ENCODE measurements around the gene NATD1. TPM values are rescaled to one million over a fixed set of nuclear protein-coding genes. Genes with fewer than 3 reads are reported as not detected.

The NATD1 gene
- total RNA-seq, 4 donors from 2014 or later = 8.9 to 22.2 (median 15.4) TPM

DNA sequence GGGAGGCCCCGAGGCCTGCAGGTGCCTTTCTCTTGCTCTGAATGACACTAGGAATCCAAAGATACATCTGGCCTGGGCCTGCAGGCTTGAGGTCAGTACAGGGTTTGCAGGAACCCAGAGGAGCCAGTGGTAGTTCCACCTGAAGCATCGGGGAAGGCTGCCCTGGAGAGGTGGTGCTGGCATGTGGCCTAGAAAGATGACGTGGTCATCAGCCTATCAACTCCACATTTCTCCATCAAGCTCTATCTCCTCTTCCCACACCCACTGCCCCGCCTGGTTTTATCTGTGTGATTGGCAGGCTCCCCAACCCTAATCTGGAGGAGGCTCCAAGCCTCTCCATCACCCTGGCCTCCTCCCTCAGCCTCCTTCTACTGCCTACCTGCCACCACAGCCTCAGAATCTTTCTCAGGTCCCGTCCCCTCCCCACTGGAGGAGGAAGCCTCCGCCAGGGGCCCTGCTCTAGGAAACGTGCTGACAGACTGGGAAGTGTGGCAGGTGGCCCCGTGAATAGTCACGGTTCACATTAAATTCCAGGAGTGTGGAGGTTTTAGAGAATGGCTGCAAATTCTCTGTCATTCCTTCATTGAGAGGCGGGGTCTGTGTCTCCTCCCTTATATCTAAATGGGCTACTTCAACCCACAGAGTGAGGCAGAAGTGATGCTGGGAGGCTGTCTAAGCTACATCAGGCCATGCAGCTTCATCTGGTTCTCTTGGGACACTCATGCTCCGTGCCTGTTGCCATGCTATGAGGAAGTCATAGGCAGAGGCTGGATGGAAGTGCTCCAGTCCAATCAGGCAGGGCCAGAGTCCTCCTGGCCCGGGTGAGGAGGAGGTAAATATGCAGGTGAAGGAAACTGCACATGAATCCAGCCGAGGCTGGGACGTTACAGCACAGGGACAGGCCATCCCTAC is 19.9 kb upstream of the NATD1 start:
- Histone ChIP-seq H3K27me3 (no peaks in the 10 kb centered on the region), H3K4me3 (no peak overlapping the region), H3K36me3 (no peaks in the 10 kb centered on the region), H3K9me3 (no peaks in the 10 kb centered on the region), H3K27ac (no peak overlapping the region), H3K4me1 (peaks cover 0 to 26% (median 8%) of the 10 kb centered on the region in 3 donors)
- no peak for ATAC-seq
- TF ChIP-seq, protein P1, sequence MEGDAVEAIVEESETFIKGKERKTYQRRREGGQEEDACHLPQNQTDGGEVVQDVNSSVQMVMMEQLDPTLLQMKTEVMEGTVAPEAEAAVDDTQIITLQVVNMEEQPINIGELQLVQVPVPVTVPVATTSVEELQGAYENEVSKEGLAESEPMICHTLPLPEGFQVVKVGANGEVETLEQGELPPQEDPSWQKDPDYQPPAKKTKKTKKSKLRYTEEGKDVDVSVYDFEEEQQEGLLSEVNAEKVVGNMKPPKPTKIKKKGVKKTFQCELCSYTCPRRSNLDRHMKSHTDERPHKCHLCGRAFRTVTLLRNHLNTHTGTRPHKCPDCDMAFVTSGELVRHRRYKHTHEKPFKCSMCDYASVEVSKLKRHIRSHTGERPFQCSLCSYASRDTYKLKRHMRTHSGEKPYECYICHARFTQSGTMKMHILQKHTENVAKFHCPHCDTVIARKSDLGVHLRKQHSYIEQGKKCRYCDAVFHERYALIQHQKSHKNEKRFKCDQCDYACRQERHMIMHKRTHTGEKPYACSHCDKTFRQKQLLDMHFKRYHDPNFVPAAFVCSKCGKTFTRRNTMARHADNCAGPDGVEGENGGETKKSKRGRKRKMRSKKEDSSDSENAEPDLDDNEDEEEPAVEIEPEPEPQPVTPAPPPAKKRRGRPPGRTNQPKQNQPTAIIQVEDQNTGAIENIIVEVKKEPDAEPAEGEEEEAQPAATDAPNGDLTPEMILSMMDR (IDR thresholded peaks at IDR 0.05) = no peak
- TF ChIP-seq EP300 (IDR thresholded peaks at IDR 0.05) (no peak), POLR2AphosphoS5 (IDR thresholded peaks at IDR 0.05) (no peak)
- WGBS, 2 donors (ENCODE audit: low coverage in 1 of 2) = 56 to 63% methylated on average over 2 to 4 of the region's 14 CpGs

DNA sequence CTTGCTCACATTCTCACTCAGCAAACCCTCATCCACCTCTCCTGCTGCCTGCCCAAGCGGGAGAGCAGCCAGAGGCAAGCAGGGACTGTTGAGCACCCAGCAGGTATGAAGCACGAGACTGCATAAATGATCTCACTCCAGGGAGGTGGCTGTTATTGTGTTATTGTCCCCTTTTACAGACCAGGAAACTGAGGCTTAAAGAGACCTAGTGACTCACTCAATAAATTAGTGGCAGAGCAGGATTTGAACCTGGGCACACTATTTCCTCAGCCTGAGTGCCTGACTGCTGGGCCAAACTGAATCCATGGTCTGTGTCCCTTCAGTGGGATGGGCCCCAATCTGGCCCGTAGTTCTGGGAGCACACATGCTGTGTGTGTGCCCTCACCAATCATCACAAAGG is 19.0 kb upstream of the NATD1 start:
- no peaks in the 10 kb centered on the region for H3K36me3 ChIP-seq
- TF ChIP-seq, protein P1 (IDR thresholded peaks at IDR 0.05) = no peak
- TF ChIP-seq EP300 (IDR thresholded peaks at IDR 0.05) = no peak
- no peak for TF ChIP-seq POLR2A (IDR thresholded peaks at IDR 0.05)
- no peak for TF ChIP-seq POLR2AphosphoS5 (IDR thresholded peaks at IDR 0.05)
- WGBS, 2 donors (ENCODE audit: low coverage in 1 of 2) = 50 to 80% methylated on average over 1 to 2 of the region's 3 CpGs

GRCh38 chr17:21271454-21272183 is 18.4 kb upstream of the NATD1 start:
- no peaks in the 10 kb centered on the region for H3K36me3 ChIP-seq
- H3K4me1 ChIP-seq = peaks cover 0 to 22% (median 8%) of the 10 kb centered on the region in 3 donors
- H3K4me3 ChIP-seq = no peak overlapping the region
- no peak for ATAC-seq
- 69 to 84% methylated on average over 4 to 5 of the region's 10 CpGs for WGBS, 2 donors (ENCODE audit: low coverage in 1 of 2)
- H3K27ac ChIP-seq = no peak overlapping the region
- TF ChIP-seq POLR2AphosphoS5 (IDR thresholded peaks at IDR 0.05) = no peak
- TF ChIP-seq EP300 (IDR thresholded peaks at IDR 0.05) = no peak
- no peak for TF ChIP-seq POLR2A (IDR thresholded peaks at IDR 0.05)
- TF ChIP-seq, protein P1 (IDR thresholded peaks at IDR 0.05) = no peak
- H3K27me3 ChIP-seq = no peaks in the 10 kb centered on the region
- H3K9me3 ChIP-seq = no peaks in the 10 kb centered on the region

More for the DNA sequence above, 19.0 kb upstream of the NATD1 start:
- Histone ChIP-seq H3K27ac (no peak overlapping the region), H3K27me3 (no peaks in the 10 kb centered on the region), H3K9me3 (no peaks in the 10 kb centered on the region), H3K4me3 (no peak overlapping the region), H3K4me1 (peaks cover 0 to 25% (median 8%) of the 10 kb centered on the region in 3 donors)
- ATAC-seq = no peak

DNA sequence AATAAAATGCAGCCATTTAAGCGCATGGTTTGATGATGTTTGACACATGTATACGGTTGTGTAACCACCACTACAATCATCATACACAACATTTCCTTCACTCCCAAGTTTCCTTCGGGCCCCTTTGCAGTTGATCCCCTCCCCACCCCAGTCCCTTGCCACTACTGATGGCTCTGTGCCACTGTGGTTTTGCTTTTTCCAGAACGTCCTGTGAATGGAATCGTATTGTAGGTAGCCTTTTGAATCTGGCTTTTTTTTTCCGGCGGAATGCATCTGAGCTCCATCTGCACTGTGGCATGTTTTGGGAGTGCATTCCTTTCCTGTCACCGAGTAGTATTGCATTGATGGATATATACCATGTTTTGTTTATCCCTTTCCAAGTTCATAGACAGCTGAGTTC is 16.2 kb upstream of the NATD1 start:
- no peak for ATAC-seq
- 47 to 52% methylated on average over 6 to 8 of the region's 8 CpGs for WGBS, 2 donors (ENCODE audit: low coverage in 1 of 2)
- TF ChIP-seq, protein P1 (IDR thresholded peaks at IDR 0.05) = no peak
- TF ChIP-seq EP300 (IDR thresholded peaks at IDR 0.05) (no peak), POLR2AphosphoS5 (IDR thresholded peaks at IDR 0.05) (no peak), POLR2A (IDR thresholded peaks at IDR 0.05) (no peak)
- H3K4me3 ChIP-seq = no peak overlapping the region
- peaks cover 0 to 1% (median 0%) of the 10 kb centered on the region in 3 donors for H3K4me1 ChIP-seq
- H3K9me3 ChIP-seq = no peaks in the 10 kb centered on the region
- H3K27me3 ChIP-seq = no peaks in the 10 kb centered on the region
- no peak overlapping the region for H3K27ac ChIP-seq
- H3K36me3 ChIP-seq = no peaks in the 10 kb centered on the region
